Activated CD8-positive, alpha-beta T cell treated with anti-CD3 and anti-CD28 coated beads for 36 hours (primary cell): ENCODE data around the gene ZNF362. TPM values are rescaled to one million over a fixed set of nuclear protein-coding genes. Genes with fewer than 3 reads are reported as not detected.
A peak's percentile ranks its signal among the peaks of the same experiment; 100 is the strongest.

Experiments used
- ATAC-seq: fragments of 200-7000 bp; cut with Tn5 transposase; one replicate; pipeline ENCODE4 v1.10.0; 2021; ENCODE audit warnings: mild to moderate bottlenecking, moderate library complexity
- CTCF ChIA-PET: fragments of 350-600 bp; sonication (Branson Sonifier 250); formaldehyde crosslinking; loops from one replicate; lab custom pipeline; 2021; ENCODE audit warnings: antibody characterized with exemption; lab: Charles Lee
- POLR2A ChIA-PET: fragments of 350-600 bp; sonication (Branson Sonifier 250); formaldehyde crosslinking; loops from one replicate; lab custom pipeline; 2021; ENCODE audit warnings: antibody characterized with exemption; lab: Charles Lee
- DNase-seq: peaks from one replicate; pipeline ENCODE4 v3.0.0-alpha.2; 2020
- H3K27ac Mint-ChIP-seq: one replicate; pipeline ENCODE4 v1.8.0; 2021; ENCODE audit warnings: mild to moderate bottlenecking, mixed read lengths
- H3K27me3 Mint-ChIP-seq: one replicate; pipeline ENCODE4 v1.8.0; 2021; ENCODE audit warnings: mixed read lengths
- H3K36me3 Mint-ChIP-seq: one replicate; pipeline ENCODE4 v1.8.0; 2021; ENCODE audit warnings: low read depth, mixed read lengths
- H3K4me1 Mint-ChIP-seq: one replicate; pipeline ENCODE4 v1.8.0; 2021; ENCODE audit warnings: low read depth, mixed read lengths
- H3K4me3 Mint-ChIP-seq: one replicate; pipeline ENCODE4 v1.8.0; 2021; ENCODE audit warnings: mild to moderate bottlenecking, moderate library complexity, mixed read lengths
- H3K9me3 Mint-ChIP-seq: one replicate; pipeline ENCODE4 v1.8.0; 2021; ENCODE audit warnings: mixed read lengths
- CTCF ChIP-seq: fragments of 200-600 bp; IDR thresholded peaks from one replicate; pipeline ENCODE4 v1.8.0; 2022; ENCODE audit warnings: antibody characterized with exemption, mild to moderate bottlenecking
- intact Hi-C: fragments of 100-400 bp; cut with micrococcal nuclease; formaldehyde crosslinking; loops from one replicate; pipeline ENCODE4 v1.10.0; 2022
- total RNA-seq, 2 experiments: library from RNA; stranded (reverse); gene quantifications; one replicate each; pipeline ENCODE4 v1.2.3, GENCODE V29; 2021

ZNF362 gene
- total RNA-seq, 2 experiments from 2014 or later = 5.4 to 7.8 TPM

GRCh38 chr1:33296082-33296458 is 39.8 kb downstream of the ZNF362 start:
- Mint-ChIP-seq H3K4me1 (peaks cover 7% of the 10 kb centered on the region), H3K36me3 (no peaks in the 10 kb centered on the region), H3K9me3 (no peaks in the 10 kb centered on the region), H3K4me3 (no peak overlapping the region), H3K27me3 (no peaks in the 10 kb centered on the region), H3K27ac (no peak overlapping the region)
- TF ChIP-seq CTCF = no peak
- ChIA-PET POLR2A (interaction anchor here (1.3 kb wide), 1 partner anchor 53 kb away, joined by 4 read pairs; no protein-coding TSS in a partner anchor), CTCF (interaction anchor here (0.6 to 4.8 kb wide), 51 partner anchors 9 to 644 kb away, joined by 3 to 64 read pairs (median 5); partner anchors contain the start of genes A3GALT2 and ZSCAN20)
- no peak for ATAC-seq
- DNase-seq = no peak
- intact Hi-C loops = loop anchor here (5.0 kb wide), 1 partner anchor 176 kb away; the partner anchor contains the start of gene ZSCAN20

GRCh38 chr1:33296824-33297223 is 40.5 kb downstream of the ZNF362 start:
- no peak for ATAC-seq
- no peaks in the 10 kb centered on the region for H3K27me3 Mint-ChIP-seq
- H3K27ac Mint-ChIP-seq = no peak overlapping the region
- no peak for TF ChIP-seq CTCF
- ChIA-PET POLR2A (interaction anchor here (1.3 kb wide), 1 partner anchor 52 kb away, joined by 4 read pairs; no protein-coding TSS in a partner anchor), CTCF (interaction anchor here (1.0 to 4.8 kb wide), 19 partner anchors 15 to 315 kb away, joined by 3 to 64 read pairs (median 7); partner anchors contain the start of gene ZSCAN20)
- no peak overlapping the region for H3K4me3 Mint-ChIP-seq
- H3K4me1 Mint-ChIP-seq = peaks cover 7% of the 10 kb centered on the region
- DNase-seq = no peak
- no peaks in the 10 kb centered on the region for H3K9me3 Mint-ChIP-seq
- peaks cover 4% of the 10 kb centered on the region for H3K36me3 Mint-ChIP-seq
- intact Hi-C loops = loop anchor here (5.0 kb wide), 1 partner anchor 175 kb away; the partner anchor contains the start of gene ZSCAN20

GRCh38 chr1:33297911-33298622 is 41.8 kb downstream of the ZNF362 start:
- DNase-seq (no peak), ATAC-seq (no peak)
- H3K27me3 Mint-ChIP-seq = no peaks in the 10 kb centered on the region
- no peak overlapping the region for H3K4me3 Mint-ChIP-seq
- H3K4me1 Mint-ChIP-seq = peaks cover 17% of the 10 kb centered on the region
- no peak for TF ChIP-seq CTCF
- ChIA-PET CTCF (interaction anchor here (0.6 to 2.9 kb wide), 30 partner anchors 9 to 898 kb away, joined by 3 to 17 read pairs (median 3); no protein-coding TSS in a partner anchor), POLR2A (interaction anchor here (0.9 kb wide), 1 partner anchor 38 kb away, joined by 3 read pairs; no protein-coding TSS in a partner anchor)
- no peaks in the 10 kb centered on the region for H3K9me3 Mint-ChIP-seq
- peaks cover 9% of the 10 kb centered on the region for H3K36me3 Mint-ChIP-seq
- H3K27ac Mint-ChIP-seq = no peak overlapping the region
- intact Hi-C loops = loop anchor here (5.0 kb wide), 1 partner anchor 174 kb away; the partner anchor contains the start of gene ZSCAN20

- Mint-ChIP-seq H3K27me3 (no peaks in the 10 kb centered on the region), H3K36me3 (peaks cover 9% of the 10 kb centered on the region), H3K4me1 (peaks cover 19% of the 10 kb centered on the region), H3K9me3 (no peaks in the 10 kb centered on the region), H3K27ac (no peak overlapping the region), H3K4me3 (no peak overlapping the region)
- ChIA-PET POLR2A (interaction anchor here (0.9 kb wide), 1 partner anchor 39 kb away, joined by 3 read pairs; no protein-coding TSS in a partner anchor), CTCF (interaction anchor here (0.6 to 2.9 kb wide), 23 partner anchors 9 to 898 kb away, joined by 3 to 17 read pairs (median 3); no protein-coding TSS in a partner anchor)
- TF ChIP-seq CTCF = peak; percentile 92
- DNase-seq = peak; percentile 76
- peak; percentile 75 for ATAC-seq
- intact Hi-C loops = loop anchor here (5.0 kb wide), 1 partner anchor 174 kb away; the partner anchor contains the start of gene ZSCAN20
These were observed 42.5 kb downstream of the ZNF362 start for GRCh38 chr1:33298623-33299277.
